GM23248 (cell line): ENCODE measurements around the gene BPIFB2.

Experiments
- EZH2 ChIP-seq: fragments of 200-600 bp; sonication (generic); IDR thresholded peaks from 2 replicates; pipeline ENCODE4 v1.6.1; 2018; ENCODE audit warnings: antibody characterized with exemption, mild to moderate bottlenecking; ENCODE audit not compliant: insufficient read depth, poor library complexity, severe bottlenecking
- EZH2phosphoT487 ChIP-seq: fragments of 200-600 bp; sonication (generic); IDR thresholded peaks from 2 replicates; pipeline ENCODE4 v1.6.1; 2018; ENCODE audit warnings: antibody characterized with exemption, moderate library complexity, mild to moderate bottlenecking, low read depth; ENCODE audit not compliant: insufficient read depth

DNA sequence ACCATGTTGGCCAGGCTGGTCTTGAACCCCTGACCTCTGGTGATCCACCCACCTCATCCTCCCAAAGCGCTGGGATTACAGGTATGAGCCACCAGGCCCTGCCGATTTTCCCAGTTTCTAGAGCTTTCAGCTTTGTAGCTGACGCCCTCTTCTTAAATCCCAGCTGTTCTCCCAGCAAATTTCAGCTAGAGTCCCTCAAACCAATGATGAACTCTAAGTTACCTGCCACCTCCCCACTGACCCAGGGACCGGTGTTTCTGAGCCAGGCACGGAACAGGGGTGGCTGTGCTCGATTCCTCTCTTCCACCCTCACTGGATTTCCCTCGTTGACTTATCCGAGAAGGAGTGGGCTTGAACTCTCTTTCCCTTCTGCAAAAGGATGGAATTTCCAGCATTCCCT, 42.4 kb upstream of the BPIFB2 start:
- TF ChIP-seq EZH2: no peak
- no peak for TF ChIP-seq EZH2phosphoT487
